ENCODE measurements around the gene TPSD1.
"Not testable (repeated sequence)": the region's sequence is repeated elsewhere in the genome, so short reads cannot be mapped to it uniquely, and the experiment has no call there.

TPSD1 gene

GRCh38 chr16:1283996-1284616 is 28.2 kb downstream of the TPSD1 start:
- no peak for DNase-seq

DNA sequence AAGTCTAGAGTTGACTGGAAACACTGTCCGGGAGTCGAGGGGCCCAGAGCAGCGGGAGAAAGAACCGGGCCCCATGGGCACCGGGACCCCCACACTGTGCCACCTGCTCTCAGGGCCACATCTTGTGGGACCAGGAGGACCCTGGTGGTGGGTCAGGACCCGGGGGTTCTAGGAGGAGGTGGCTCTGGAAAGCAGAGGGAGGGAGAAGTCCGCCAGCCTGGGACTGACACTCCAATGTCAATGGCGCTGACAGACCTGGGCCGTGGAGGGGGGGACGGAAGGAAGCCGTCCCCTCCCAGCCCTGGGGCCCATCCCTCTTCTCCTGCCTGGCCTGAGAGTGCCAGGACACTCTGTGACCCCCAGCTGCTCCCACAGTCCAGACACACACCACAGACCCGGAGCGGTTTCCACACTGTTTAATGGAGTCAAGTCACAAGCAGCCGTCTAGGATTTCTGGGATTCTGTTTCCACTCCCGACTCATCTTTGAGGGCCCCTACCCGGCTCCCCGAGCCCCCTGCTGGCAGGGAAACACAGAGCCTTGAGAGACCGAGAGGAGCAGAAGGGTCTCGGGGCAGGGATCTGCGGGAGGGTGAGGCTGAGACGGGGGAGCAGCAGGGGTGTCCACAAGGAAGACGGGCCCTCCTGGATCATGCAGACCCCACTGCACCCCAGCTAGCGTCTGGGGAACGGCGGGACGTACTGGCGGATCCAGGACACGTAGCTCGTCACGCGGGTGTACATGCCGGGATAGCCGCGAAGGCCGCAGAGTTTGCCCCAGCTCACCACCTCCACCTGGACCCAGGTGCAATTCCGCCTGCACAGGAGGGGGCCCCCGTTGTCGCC is 30.0 kb downstream of the TPSD1 start:
- DNase-seq: no peak

- DNase-seq: no peak
These were observed 30.7 kb downstream of the TPSD1 start for GRCh38 chr16:1286513-1287094.

- no peak for DNase-seq
These were observed 32.3 kb downstream of the TPSD1 start for GRCh38 chr16:1287982-1288670.

DNA sequence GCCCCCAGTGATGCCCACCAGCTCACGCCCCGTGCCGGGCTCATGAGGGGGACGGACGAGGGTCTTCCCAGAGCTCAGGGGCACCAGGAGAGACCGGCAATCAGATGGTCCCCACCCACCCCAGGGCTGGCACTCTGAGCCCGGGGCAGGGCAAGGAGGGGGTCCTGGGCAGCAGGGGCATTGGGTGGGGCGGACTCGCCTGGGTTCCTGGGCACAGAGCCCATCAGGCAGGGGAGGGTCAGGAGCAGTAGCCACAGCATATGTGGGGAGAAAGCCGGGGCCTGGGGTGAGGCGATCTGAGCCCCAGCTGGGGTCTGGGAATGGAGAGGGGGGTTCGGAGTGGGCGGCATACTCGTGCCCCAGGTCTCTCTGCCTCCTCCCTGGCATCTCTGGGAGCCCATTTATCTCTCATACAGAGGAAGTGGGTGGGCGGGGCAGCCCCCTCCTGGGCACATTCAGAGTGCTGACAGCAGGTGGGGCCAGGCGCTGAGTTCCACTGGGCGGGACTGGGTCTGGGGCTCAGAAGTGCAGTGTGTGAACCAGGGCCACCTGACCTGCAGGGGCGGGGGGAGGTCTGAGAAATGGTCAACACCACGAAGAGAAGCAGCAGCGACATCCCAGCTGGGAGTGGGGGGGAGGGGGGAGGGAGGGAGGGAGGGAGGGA is 33.1 kb downstream of the TPSD1 start:
- no peak for DNase-seq

- DNase-seq: no peak
These were observed 33.6 kb downstream of the TPSD1 start for GRCh38 chr16:1289477-1289866.

DNA sequence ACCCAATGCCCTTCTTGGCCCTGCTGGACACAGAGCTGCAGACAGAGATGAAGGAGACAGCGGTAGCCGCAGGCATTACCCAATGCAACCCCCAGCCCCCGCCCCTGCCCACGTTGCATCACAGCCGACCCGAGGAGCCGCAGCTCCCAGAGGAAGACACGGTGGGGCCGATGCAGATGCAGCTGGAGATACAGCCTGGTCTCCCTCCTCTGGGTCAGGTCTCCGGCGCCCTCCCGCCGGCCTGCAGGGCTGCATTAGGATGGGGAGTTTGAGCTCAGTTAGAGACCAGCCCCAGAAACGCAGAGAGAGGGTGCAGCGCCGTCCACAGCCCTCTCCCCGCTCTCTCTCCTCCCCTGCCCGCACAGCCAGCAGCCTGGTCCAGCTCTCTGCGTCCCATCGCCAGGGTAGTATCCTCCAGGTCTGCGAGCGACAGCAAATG is 34.2 kb downstream of the TPSD1 start:
- DNase-seq: no peak

DNA sequence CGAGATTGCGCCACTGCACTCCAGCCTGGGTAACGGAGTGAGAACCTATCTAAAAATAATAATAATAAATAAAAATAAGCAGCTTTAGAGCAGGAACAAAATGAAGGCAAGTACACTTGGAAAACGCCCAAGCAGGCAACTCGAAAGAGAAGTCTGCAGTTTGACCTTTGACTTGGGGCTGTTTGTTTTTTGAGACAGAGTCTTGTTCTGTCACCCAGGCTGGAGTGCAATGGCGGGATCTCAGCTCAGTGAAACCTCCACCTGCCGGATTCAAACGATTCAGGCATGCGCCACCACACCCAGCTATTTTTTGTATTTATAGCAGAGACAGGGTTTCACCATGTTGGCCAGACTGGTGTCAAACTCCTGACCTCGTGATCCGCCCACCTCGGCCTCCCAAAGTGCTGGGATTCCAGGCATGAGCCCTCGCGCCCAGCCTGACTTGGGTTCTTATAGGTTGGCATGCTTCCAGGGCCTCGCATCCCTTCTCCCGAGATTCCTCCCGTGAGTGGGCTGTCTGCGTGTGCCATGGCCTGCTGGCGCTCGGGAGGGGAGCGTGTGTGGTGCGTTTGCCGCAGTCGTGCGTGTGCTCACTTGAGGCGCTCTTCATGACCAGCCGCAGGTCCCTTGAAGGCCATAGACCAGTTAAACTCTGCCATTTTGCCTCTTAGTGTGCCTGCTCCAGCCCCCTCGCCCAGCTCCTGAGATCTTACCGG is 35.1 kb downstream of the TPSD1 start:
- DNase-seq: no peak

DNA sequence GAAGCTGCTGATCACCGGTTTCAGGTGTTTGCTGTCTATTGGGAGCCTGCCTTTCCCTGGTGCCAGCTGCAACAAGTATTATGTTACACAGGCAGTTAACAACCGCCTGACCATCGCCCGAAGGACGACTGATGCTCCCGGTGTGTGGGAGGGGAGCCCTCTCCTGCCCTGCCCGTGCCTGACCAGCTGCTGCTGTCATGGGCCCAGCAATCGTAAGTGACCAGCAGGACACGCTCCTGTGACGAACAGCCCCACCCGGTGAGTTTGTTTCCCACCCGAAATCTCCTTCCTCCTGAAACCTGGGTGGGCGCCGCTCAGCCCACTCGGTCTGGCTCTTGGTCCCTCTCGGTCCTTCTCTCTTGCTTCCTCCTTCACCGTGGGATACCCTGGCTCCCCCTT is 35.7 kb downstream of the TPSD1 start:
- no peak for DNase-seq

GRCh38 chr16:1292208-1292607 is 36.3 kb downstream of the TPSD1 start:
- DNase-seq: not testable (repeated sequence)

DNA sequence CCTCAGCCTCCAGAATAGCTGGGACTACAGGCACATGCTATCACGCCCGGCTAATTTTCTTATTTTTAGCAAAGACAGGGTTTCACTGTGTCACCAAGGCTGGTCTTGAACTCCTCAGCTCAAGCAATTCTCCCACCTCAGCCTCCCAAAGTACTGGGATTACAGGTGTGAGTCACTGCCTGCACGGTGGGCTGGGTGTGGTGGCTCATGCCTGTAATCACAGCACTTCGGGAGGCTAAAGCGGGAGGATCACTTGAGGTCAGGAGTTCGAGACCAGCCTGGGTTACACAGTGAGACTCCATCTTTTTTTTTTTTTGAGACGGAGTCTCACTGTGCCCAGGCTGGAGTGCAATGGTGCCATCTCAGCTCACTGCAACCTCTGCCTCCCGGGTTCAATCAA is 36.9 kb downstream of the TPSD1 start:
- not testable (repeated sequence) for DNase-seq

GRCh38 chr16:1293921-1294656 is 38.2 kb downstream of the TPSD1 start:
- no peak for DNase-seq

GRCh38 chr16:1295465-1295864 is 39.6 kb downstream of the TPSD1 start:
- no peak for DNase-seq

GRCh38 chr16:1296688-1297017 is 40.8 kb downstream of the TPSD1 start:
- not testable (repeated sequence) for DNase-seq

DNA sequence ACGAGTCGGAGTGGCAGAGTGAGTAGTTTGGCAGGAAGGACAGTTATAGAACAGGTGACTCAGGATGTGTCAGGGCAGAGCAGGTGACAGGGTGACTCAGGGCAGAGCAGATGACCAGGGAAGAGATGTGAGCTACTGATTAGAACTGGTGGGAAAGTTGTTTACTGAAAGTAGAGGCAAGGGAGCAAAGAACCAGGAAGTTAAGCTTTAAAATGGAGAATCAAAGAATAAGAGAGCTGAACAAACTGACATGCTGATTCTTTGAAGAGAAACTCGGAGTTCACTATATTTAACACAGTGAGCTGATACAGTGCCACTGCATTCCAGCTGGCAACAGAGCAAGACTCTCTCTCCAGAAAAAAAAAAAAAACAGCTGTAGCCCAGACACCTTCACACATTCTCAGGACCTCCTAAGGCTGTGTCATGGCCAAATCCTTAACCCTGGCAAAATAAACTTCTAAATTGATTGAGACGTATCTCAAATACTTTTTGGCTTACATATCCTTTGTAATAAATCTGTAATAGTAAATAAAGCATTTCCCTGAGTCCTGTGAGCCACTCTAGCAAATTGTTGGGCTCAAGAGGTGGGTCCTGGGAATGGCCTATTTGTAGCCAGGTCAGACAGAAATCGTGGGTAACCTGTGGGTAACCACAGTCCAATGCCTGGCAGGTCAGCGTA is 41.3 kb downstream of the TPSD1 start:
- no peak for DNase-seq

DNA sequence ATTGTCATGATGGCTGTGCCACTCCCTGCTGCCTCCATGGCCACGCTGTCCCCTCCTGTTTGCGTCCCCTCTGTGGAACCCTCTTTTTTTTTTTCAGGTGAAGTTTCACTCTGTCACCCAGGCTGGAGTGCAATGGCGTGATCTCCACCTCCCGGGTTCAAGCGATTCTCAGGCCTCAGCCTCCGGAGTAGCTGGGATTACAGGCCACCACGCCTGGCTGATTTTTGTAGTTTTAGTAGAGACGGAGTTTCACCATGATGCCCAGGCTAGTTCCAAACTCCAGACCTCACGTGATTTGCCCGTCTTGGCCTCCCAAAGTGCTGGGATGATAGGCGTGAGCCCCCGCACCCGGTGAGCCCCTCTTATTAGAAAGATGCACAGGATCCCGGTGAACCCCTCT is 42.5 kb downstream of the TPSD1 start:
- no peak for DNase-seq

DNA sequence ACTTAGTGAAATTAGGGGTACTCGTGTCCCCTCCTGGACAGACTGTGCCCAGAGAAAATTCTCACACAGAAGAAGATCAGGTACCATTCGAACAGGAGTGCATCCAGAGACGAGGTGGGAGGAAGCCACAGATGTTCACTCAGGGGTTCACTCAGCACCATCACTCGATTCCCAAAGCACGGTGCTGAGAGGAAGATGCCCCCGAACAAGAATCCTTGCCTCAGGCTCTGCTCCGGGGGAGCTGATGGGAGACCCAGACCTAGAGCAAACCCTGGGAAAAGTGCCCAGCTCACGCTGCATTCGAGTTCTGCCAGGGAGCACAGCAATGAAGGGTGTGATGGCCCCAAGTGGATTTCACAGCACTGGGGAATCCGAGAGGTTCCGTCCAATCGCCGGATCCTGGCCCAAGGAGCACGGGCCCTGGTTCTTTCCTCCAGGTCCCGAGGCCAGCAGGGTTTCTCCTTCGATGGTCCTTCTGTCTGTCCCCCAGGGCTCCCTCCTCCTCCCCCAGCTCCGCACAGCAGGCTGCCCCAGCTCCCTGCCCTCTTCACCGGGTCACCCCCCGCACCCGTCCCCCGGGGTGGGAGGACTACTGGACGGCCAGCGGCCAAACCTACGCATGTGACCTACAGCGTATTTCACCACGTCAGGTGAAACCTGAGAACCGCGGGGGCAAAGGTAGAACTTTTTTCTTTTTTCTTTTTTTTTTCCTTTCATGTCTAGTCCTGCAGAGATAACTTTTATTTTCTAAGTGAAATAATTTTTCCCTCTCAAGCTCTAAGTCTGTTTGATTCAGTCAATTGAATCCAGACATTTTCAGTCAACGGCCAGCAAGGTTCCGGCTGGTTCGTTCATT is 43.4 kb downstream of the TPSD1 start:
- no peak for DNase-seq

- DNase-seq: no peak
These were observed 44.0 kb downstream of the TPSD1 start for GRCh38 chr16:1299868-1300203.

- DNase-seq: peak in 1 of 2 experiments; percentile 31
These were observed 45.0 kb downstream of the TPSD1 start for GRCh38 chr16:1300664-1301476.
